ENCODE results near the gene INPP5F.

GRCh38 chr10:119780879-119781480, 55.1 kb downstream of the INPP5F start:
- TF ChIP-seq CTCF (IDR thresholded peaks at IDR 0.05) (no peak), POLR2A (IDR thresholded peaks at IDR 0.05) (no peak)

Measured in tibial nerve (tissue), 3 donors.